ENCODE measurements around the gene MLLT1.

- TF ChIP-seq POLR2AphosphoS5 (IDR thresholded peaks at IDR 0.05; ENCODE audit: borderline replicate concordance, low read depth, low read length), result no peak
- no peak for TF ChIP-seq FOXP2 (optimal IDR thresholded peaks at IDR 0.05; ENCODE audit: control extremely low read depth, extremely low read length, insufficient read depth)
- TF ChIP-seq EZH2 (IDR thresholded peaks at IDR 0.05), result no peak
These were observed 40.4 kb downstream of the MLLT1 start for GRCh38 chr19:6239401-6239844.

All from SK-N-MC (cell line).